ENCODE measurements around the gene CLEC1A. TPM values are rescaled to one million over a fixed set of nuclear protein-coding genes. Genes with fewer than 3 reads are reported as not detected.

CLEC1A gene
- total RNA-seq, 1 experiment from 2014 or later, result not detected

Other genes starting within 250 kb of the CLEC1A start
- 70.8 and 96.8 TPM in 2 replicates for gene CLEC2B, start 229.6 kb downstream of the CLEC1A start, total RNA-seq (2014; rRNA removed; shearing (Covaris generic))
- gene KLRF2, start 217.5 kb downstream of the CLEC1A start, total RNA-seq (2014; rRNA removed; shearing (Covaris generic)), result not detected in 2 replicates
- gene CLEC2A, start 166.6 kb downstream of the CLEC1A start, total RNA-seq (2014; rRNA removed; shearing (Covaris generic)), result not detected in 2 replicates
- not detected in 2 replicates for gene CLEC12A, start 127.6 kb downstream of the CLEC1A start, total RNA-seq (2014; rRNA removed; shearing (Covaris generic))
- gene CLEC1B, start 99.9 kb downstream of the CLEC1A start, total RNA-seq (2014; rRNA removed; shearing (Covaris generic)), result not detected in 2 replicates
- not detected in 2 replicates for gene CLEC12B, start 88.4 kb downstream of the CLEC1A start, total RNA-seq (2014; rRNA removed; shearing (Covaris generic))
- not detected in 2 replicates for gene CLEC9A, start 68.3 kb downstream of the CLEC1A start, total RNA-seq (2014; rRNA removed; shearing (Covaris generic))
- not detected in 2 replicates for gene CLEC7A, start 31.2 kb upstream of the CLEC1A start, total RNA-seq (2014; rRNA removed; shearing (Covaris generic))
- gene OLR1, start 73.1 kb upstream of the CLEC1A start, total RNA-seq (2014; rRNA removed; shearing (Covaris generic)), result 18.2 and 32.4 TPM in 2 replicates
- gene TMEM52B, start 80.0 kb upstream of the CLEC1A start, total RNA-seq (2014; rRNA removed; shearing (Covaris generic)), result 0.63 and 1.1 TPM in 2 replicates
- 38.0 and 43.7 TPM in 2 replicates for gene GABARAPL1, start 113.9 kb upstream of the CLEC1A start, total RNA-seq (2014; rRNA removed; shearing (Covaris generic))
- 0.08 TPM in 1 of 2 replicates, not detected in the other for gene KLRD1, start 208.9 kb upstream of the CLEC1A start, total RNA-seq (2014; rRNA removed; shearing (Covaris generic))